Measurements from ENCODE around the gene CORO2A.

Gene CORO2A

DNA sequence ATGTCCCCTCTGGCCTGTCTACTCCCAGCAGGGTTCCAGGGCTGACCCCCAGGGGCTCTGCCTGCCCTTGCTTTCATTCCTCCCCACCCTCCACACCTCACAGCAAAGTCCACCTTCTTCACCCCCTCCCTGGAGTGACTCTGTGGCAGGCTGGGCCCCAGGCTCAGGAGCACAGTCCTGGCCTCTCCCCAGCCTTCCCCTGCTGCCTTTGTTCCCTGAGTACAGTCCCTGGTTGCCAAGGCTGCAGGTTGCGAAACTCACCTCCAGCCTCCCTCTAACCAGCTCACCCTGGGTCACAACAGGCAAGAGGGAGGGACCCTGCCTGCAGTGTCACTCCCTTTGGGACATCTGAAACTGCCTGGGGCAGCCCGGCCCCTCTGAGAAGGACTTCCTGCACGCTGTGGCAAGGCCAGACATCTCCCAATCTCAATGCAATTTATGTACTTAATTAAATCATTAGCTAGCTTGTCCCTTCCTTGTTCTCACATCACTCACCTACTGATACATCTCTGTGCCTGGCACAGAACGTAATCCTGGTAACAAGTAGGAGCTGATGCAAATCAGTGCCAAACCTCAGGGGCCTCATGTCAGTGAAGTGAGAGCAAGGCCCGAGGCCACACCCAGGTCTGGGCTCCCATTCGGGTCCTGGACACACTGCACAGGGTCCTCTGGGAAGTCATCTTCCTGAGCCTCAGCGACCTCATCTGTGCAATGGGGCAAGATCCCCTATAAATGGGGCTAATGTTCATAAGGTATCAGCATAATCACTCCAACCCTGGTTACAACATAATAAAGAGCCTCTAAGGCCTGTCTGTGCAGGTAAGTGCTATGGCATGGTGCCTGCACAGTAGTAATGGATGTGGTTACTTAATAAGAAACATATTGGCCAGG is 46.1 kb downstream of the CORO2A start:
- no peaks in the 10 kb centered on the region for H3F3A ChIP-seq (ENCODE audit: control insufficient read depth, insufficient read depth)
- no peaks in the 10 kb centered on the region for H3K79me2 ChIP-seq (ENCODE audit: control insufficient read depth, low read length)
- no peak overlapping the region for H3K4me2 ChIP-seq (ENCODE audit: low read length)
- no peaks in the 10 kb centered on the region for H3K4me1 ChIP-seq (ENCODE audit: control insufficient read depth, low read length)
- H3K4me3 ChIP-seq (ENCODE audit: low read length), result no peak overlapping the region
- no peak overlapping the region for H3K27ac ChIP-seq (ENCODE audit: low read depth, low read length)
- H3K9me2 ChIP-seq (replicated peaks; ENCODE audit: control insufficient read depth, low read length), result no peaks in the 10 kb centered on the region
- no peaks in the 10 kb centered on the region for H3K36me3 ChIP-seq (ENCODE audit: control insufficient read depth, low read length)
- peaks cover 8% of the 10 kb centered on the region; the same call in 1 of the 2 replicates for H3K27me3 ChIP-seq (ENCODE audit: control insufficient read depth, low read length)
- TF ChIP-seq, protein P1, sequence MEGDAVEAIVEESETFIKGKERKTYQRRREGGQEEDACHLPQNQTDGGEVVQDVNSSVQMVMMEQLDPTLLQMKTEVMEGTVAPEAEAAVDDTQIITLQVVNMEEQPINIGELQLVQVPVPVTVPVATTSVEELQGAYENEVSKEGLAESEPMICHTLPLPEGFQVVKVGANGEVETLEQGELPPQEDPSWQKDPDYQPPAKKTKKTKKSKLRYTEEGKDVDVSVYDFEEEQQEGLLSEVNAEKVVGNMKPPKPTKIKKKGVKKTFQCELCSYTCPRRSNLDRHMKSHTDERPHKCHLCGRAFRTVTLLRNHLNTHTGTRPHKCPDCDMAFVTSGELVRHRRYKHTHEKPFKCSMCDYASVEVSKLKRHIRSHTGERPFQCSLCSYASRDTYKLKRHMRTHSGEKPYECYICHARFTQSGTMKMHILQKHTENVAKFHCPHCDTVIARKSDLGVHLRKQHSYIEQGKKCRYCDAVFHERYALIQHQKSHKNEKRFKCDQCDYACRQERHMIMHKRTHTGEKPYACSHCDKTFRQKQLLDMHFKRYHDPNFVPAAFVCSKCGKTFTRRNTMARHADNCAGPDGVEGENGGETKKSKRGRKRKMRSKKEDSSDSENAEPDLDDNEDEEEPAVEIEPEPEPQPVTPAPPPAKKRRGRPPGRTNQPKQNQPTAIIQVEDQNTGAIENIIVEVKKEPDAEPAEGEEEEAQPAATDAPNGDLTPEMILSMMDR (IDR thresholded peaks at IDR 0.05; ENCODE audit: low read depth, low read length, poor library complexity, severe bottlenecking), result no peak
- no peak for TF ChIP-seq EZH2phosphoT487 (IDR thresholded peaks at IDR 0.05; ENCODE audit: borderline replicate concordance, low read length)
- no peaks in the 10 kb centered on the region for H3K9me3 ChIP-seq (ENCODE audit: control insufficient read depth, insufficient read depth, low read length)
- H4K20me1 ChIP-seq (ENCODE audit: control insufficient read depth, insufficient read depth, low read depth, low read length), result no peaks in the 10 kb centered on the region

DNA sequence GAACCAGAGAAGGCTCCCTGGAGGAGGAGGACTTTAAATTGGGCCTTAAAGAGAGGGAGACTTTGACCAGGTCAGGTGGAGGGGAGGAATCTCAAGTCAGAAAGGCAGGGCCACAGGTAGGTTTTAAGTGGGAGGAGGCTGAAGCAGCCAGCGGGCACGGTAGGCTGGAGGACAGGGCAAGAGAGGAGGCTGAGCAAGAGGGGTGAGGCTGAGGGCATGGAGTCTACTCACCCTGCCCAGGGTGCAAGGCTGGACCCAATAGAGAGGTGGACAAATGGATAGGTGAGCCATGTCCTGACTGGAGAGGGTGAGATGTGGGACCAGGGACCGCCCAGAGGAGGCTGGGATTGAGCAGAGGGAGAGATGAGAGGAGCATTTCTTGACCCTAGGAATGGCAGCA is 47.8 kb downstream of the CORO2A start:
- H3K27ac ChIP-seq (ENCODE audit: low read depth, low read length), result no peak overlapping the region

DNA sequence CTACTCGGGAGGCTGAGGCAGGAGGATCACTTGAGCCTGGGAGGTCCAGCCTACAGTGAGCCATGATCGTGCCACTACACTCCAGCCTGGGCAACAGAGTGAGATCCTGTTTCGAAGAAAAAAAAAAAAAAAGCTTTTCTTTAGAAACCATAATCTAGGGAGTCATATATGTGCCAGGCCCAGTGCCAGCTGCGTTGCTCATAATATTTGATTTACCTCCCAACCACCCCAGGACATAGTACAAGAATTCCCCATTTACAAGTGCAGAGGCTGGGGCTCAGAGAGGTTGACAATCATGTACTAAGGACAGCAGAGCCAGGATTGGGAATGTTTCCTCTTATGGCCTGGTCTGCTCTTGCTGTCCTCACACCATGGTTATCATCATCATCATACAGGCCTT is 48.4 kb downstream of the CORO2A start:
- no peak overlapping the region for H3K4me2 ChIP-seq (ENCODE audit: low read length)
- no peaks in the 10 kb centered on the region for H4K20me1 ChIP-seq (ENCODE audit: control insufficient read depth, insufficient read depth, low read depth, low read length)
- TF ChIP-seq EZH2phosphoT487 (IDR thresholded peaks at IDR 0.05; ENCODE audit: borderline replicate concordance, low read length), result no peak
- TF ChIP-seq, protein P1 (IDR thresholded peaks at IDR 0.05; ENCODE audit: low read depth, low read length, poor library complexity, severe bottlenecking), result no peak
- H3K36me3 ChIP-seq (ENCODE audit: control insufficient read depth, low read length), result no peaks in the 10 kb centered on the region
- 0 out of 2 replicates have a peak, but pooled peaks cover 4% of the 10 kb centered on the region for H3K27me3 ChIP-seq (ENCODE audit: control insufficient read depth, low read length)
- no peaks in the 10 kb centered on the region for H3K4me1 ChIP-seq (ENCODE audit: control insufficient read depth, low read length)
- H3K4me3 ChIP-seq (ENCODE audit: low read length), result no peak overlapping the region
- H3K27ac ChIP-seq (ENCODE audit: low read depth, low read length), result no peak overlapping the region
- no peaks in the 10 kb centered on the region for H3K9me3 ChIP-seq (ENCODE audit: control insufficient read depth, insufficient read depth, low read length)
- H3K9me2 ChIP-seq (replicated peaks; ENCODE audit: control insufficient read depth, low read length), result no peaks in the 10 kb centered on the region
- H3F3A ChIP-seq (ENCODE audit: control insufficient read depth, insufficient read depth), result no peaks in the 10 kb centered on the region
- H3K79me2 ChIP-seq (ENCODE audit: control insufficient read depth, low read length), result no peaks in the 10 kb centered on the region

More for the DNA sequence above, 47.8 kb downstream of the CORO2A start:
- Histone ChIP-seq H3K27me3 (ENCODE audit: control insufficient read depth, low read length) (0 out of 2 replicates have a peak, but pooled peaks cover 4% of the 10 kb centered on the region), H3K9me3 (ENCODE audit: control insufficient read depth, insufficient read depth, low read length) (no peaks in the 10 kb centered on the region), H3F3A (ENCODE audit: control insufficient read depth, insufficient read depth) (no peaks in the 10 kb centered on the region), H4K20me1 (ENCODE audit: control insufficient read depth, insufficient read depth, low read depth, low read length) (no peaks in the 10 kb centered on the region), H3K4me2 (ENCODE audit: low read length) (no peak overlapping the region), H3K9me2 (replicated peaks; ENCODE audit: control insufficient read depth, low read length) (no peaks in the 10 kb centered on the region), H3K79me2 (ENCODE audit: control insufficient read depth, low read length) (no peaks in the 10 kb centered on the region), H3K4me3 (ENCODE audit: low read length) (no peak overlapping the region), H3K4me1 (ENCODE audit: control insufficient read depth, low read length) (no peaks in the 10 kb centered on the region), H3K36me3 (ENCODE audit: control insufficient read depth, low read length) (no peaks in the 10 kb centered on the region)
- no peak for TF ChIP-seq EZH2phosphoT487 (IDR thresholded peaks at IDR 0.05; ENCODE audit: borderline replicate concordance, low read length)

- Histone ChIP-seq H3F3A (ENCODE audit: control insufficient read depth, insufficient read depth) (no peaks in the 10 kb centered on the region), H3K27me3 (ENCODE audit: control insufficient read depth, low read length) (0 out of 2 replicates have a peak, but pooled peaks cover 4% of the 10 kb centered on the region), H3K27ac (ENCODE audit: low read depth, low read length) (no peak overlapping the region), H3K9me3 (ENCODE audit: control insufficient read depth, insufficient read depth, low read length) (no peaks in the 10 kb centered on the region), H3K9me2 (replicated peaks; ENCODE audit: control insufficient read depth, low read length) (no peaks in the 10 kb centered on the region), H3K4me2 (ENCODE audit: low read length) (no peak overlapping the region), H3K4me3 (ENCODE audit: low read length) (no peak overlapping the region), H3K4me1 (ENCODE audit: control insufficient read depth, low read length) (no peaks in the 10 kb centered on the region), H3K79me2 (ENCODE audit: control insufficient read depth, low read length) (no peaks in the 10 kb centered on the region), H4K20me1 (ENCODE audit: control insufficient read depth, insufficient read depth, low read depth, low read length) (no peaks in the 10 kb centered on the region), H3K36me3 (ENCODE audit: control insufficient read depth, low read length) (no peaks in the 10 kb centered on the region)
- TF ChIP-seq, protein P1 (IDR thresholded peaks at IDR 0.05; ENCODE audit: low read depth, low read length, poor library complexity, severe bottlenecking), result no peak
- TF ChIP-seq EZH2phosphoT487 (IDR thresholded peaks at IDR 0.05; ENCODE audit: borderline replicate concordance, low read length), result no peak
Observed at GRCh38 chr9:98142925-98143481, 49.4 kb downstream of the CORO2A start.
